ENCODE measurements around the gene EVI2B. TPM values are rescaled to one million over a fixed set of nuclear protein-coding genes. Genes with fewer than 3 reads are reported as not detected.
"Not testable (repeated sequence)": the region's sequence is repeated elsewhere in the genome, so short reads cannot be mapped to it uniquely, and the experiment has no call there.

Gene EVI2B
- total RNA-seq (10 to 100 TPM; 12.7 to 16.9 TPM), polyA plus RNA-seq (10 to 100 TPM in 1 of 2 donors, 1 to 10 TPM in 1; 1.7 to 29.9 TPM)
- long read RNA-seq, donor 1, transcript EVI2B-201 (2 exons, 1,999 nt), result major isoform, 5 of 6 reads
- long read RNA-seq, donor 1, partial matches to known transcripts, result 0 of 6 reads
- long read RNA-seq, donor 1, other reads (novel, unspliced or antisense), result 1 of 6 reads
- long read RNA-seq, donor 2, partial matches to known transcripts, result 0 of 2 reads
- long read RNA-seq, donor 2, other reads (novel, unspliced or antisense), result 0 of 2 reads

DNA sequence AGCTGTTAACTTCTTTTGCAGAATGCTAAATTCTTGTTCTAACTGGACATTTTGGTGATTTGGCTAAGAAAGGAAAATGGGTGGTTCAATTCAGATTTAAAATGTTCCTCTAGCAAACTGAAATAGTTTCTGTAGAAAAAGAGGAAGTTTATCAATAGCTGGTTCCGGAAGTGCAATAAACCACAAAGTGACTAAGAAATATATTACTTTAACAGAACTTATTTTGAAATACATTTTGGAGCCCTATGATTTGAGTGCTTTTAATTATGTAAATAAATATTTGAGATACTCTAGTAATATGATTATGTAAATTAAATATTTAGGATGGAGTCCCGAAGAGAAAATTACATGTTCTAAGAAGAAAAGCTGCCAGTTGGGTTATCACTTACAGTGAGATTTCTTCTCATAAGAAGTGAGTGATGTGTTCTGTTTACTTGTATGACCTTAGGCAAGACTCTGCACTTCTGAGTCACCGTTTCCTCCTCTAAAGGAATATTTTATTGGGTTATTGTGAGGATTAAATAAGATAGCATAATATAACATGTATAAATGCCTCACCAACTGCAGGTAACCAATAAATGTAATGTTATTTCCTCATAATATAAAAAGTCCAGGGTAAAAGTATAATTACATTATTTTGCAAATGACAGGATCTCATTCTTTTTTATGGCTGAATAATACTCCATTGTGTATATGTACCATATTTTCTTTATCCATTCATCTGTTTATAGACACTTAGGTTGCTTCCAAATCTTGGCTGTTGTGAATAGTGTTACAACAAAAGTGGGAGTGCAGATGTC is at the start of gene EVI2B:
TSS of gene EVI2B (minus strand) at position 73 of the 800 bp plus-strand sequence. CDS start 8,445 bp downstream, outside the sequence.
- ATAC-seq (ENCODE audit: low FRiP score), result no peak
- no peaks in the 10 kb centered on the region for H3K4me1 ChIP-seq (ENCODE audit: control insufficient read depth in 1 of 2, insufficient read depth in 2 of 2, low read length in 2 of 2)
- no peak within 1 kb of the TSS for H3K4me3 ChIP-seq (ENCODE audit: low read length in 2 of 2)

DNA sequence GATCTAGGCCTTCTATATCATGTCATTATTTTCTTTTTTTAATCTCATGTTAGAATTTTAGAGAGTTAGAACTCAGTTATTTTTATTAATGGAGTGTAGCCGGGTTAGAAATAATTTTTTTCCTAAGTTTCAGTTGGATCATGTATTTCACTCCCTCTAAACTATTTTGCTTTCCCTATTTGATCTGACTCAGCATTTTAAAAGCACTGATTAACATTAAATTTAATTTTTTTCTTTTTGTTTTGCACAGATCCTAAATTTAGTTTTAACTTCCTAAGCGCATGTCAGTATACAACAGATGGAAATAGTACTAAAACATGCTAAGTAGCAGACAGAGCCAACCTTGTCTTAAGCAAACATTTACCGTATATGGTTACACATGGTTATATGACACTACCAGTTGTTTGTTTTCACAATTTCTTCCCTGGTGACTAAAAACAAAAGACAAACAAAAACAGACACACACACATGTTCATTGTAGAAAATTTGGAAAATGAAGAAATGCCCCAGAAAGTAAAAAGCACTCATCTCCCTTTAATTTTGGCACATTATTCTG is 44.1 kb upstream of the EVI2B start:
- Histone ChIP-seq H3K4me3 (ENCODE audit: low read length in 2 of 2) (no peak overlapping the region), H3K36me3 (ENCODE audit: control insufficient read depth in 1 of 2, insufficient read depth in 2 of 2, low read length in 1 of 2) (peaks cover 0 to 2% of the 10 kb centered on the region in 2 donors), H3K4me1 (ENCODE audit: control insufficient read depth in 1 of 2, insufficient read depth in 2 of 2, low read length in 2 of 2) (no peaks in the 10 kb centered on the region), H3K27ac (ENCODE audit: low read depth in 1 of 2, low read length in 2 of 2) (no peak overlapping the region), H3K27me3 (ENCODE audit: control insufficient read depth in 1 of 2, insufficient read depth in 2 of 2, low read length in 1 of 2) (no peaks in the 10 kb centered on the region), H3K9me3 (ENCODE audit: control insufficient read depth, low read length) (no peaks in the 10 kb centered on the region)
- DNase-seq (no peak), ATAC-seq (ENCODE audit: low FRiP score) (no peak)
- intact Hi-C loops (cut with DNase I), result no loop called here
- 68 to 69% methylated on average over 3 of the region's 3 CpGs for WGBS, 2 donors

More for the DNA sequence above, at the start of gene EVI2B:
- Histone ChIP-seq H3K9me3 (ENCODE audit: control insufficient read depth, low read length) (no peaks in the 10 kb centered on the region), H3K36me3 (ENCODE audit: control insufficient read depth in 1 of 2, insufficient read depth in 2 of 2, low read length in 1 of 2) (no peaks in the 10 kb centered on the region), H3K27me3 (ENCODE audit: control insufficient read depth in 1 of 2, insufficient read depth in 2 of 2, low read length in 1 of 2) (no peaks in the 10 kb centered on the region), H3K27ac (ENCODE audit: low read depth in 1 of 2, low read length in 2 of 2) (no peak within 1 kb of the TSS)
- 86 to 90% methylated on average over 3 of the region's 3 CpGs for WGBS, 2 donors
- DNase-seq, result no peak
- intact Hi-C loops (cut with DNase I), result no loop called here

GRCh38 chr17:31357091-31357490 is 43.2 kb upstream of the EVI2B start:
- Histone ChIP-seq H3K9me3 (ENCODE audit: control insufficient read depth, low read length) (no peaks in the 10 kb centered on the region), H3K4me3 (ENCODE audit: low read length in 2 of 2) (no peak overlapping the region), H3K27ac (ENCODE audit: low read depth in 1 of 2, low read length in 2 of 2) (no peak overlapping the region), H3K27me3 (ENCODE audit: control insufficient read depth in 1 of 2, insufficient read depth in 2 of 2, low read length in 1 of 2) (no peaks in the 10 kb centered on the region), H3K4me1 (ENCODE audit: control insufficient read depth in 1 of 2, insufficient read depth in 2 of 2, low read length in 2 of 2) (no peaks in the 10 kb centered on the region), H3K36me3 (ENCODE audit: control insufficient read depth in 1 of 2, insufficient read depth in 2 of 2, low read length in 1 of 2) (peaks cover 0 to 2% of the 10 kb centered on the region in 2 donors)
- ATAC-seq (ENCODE audit: low FRiP score) (no peak), DNase-seq (no peak)
- 86 to 87% methylated on average over 2 of the region's 2 CpGs for WGBS, 2 donors
- intact Hi-C loops (cut with DNase I), result no loop called here

GRCh38 chr17:31355935-31356334 is 42.1 kb upstream of the EVI2B start:
- DNase-seq (no peak), ATAC-seq (ENCODE audit: low FRiP score) (no peak)
- 63 to 67% methylated on average over 1 of the region's 1 CpG for WGBS, 2 donors
- intact Hi-C loops (cut with DNase I), result no loop called here
- Histone ChIP-seq H3K9me3 (ENCODE audit: control insufficient read depth, low read length) (no peaks in the 10 kb centered on the region), H3K27ac (ENCODE audit: low read depth in 1 of 2, low read length in 2 of 2) (no peak overlapping the region), H3K27me3 (ENCODE audit: control insufficient read depth in 1 of 2, insufficient read depth in 2 of 2, low read length in 1 of 2) (no peaks in the 10 kb centered on the region), H3K4me3 (ENCODE audit: low read length in 2 of 2) (no peak overlapping the region), H3K4me1 (ENCODE audit: control insufficient read depth in 1 of 2, insufficient read depth in 2 of 2, low read length in 2 of 2) (no peaks in the 10 kb centered on the region), H3K36me3 (ENCODE audit: control insufficient read depth in 1 of 2, insufficient read depth in 2 of 2, low read length in 1 of 2) (peaks cover 0 to 2% of the 10 kb centered on the region in 2 donors)

GRCh38 chr17:31349454-31349853 is 35.6 kb upstream of the EVI2B start:
- intact Hi-C loops (cut with DNase I), result no loop called here
- Histone ChIP-seq H3K4me3 (ENCODE audit: low read length in 2 of 2) (no peak overlapping the region), H3K4me1 (ENCODE audit: control insufficient read depth in 1 of 2, insufficient read depth in 2 of 2, low read length in 2 of 2) (no peaks in the 10 kb centered on the region), H3K27me3 (ENCODE audit: control insufficient read depth in 1 of 2, insufficient read depth in 2 of 2, low read length in 1 of 2) (no peaks in the 10 kb centered on the region), H3K9me3 (ENCODE audit: control insufficient read depth, low read length) (no peaks in the 10 kb centered on the region), H3K27ac (ENCODE audit: low read depth in 1 of 2, low read length in 2 of 2) (no peak overlapping the region), H3K36me3 (ENCODE audit: control insufficient read depth in 1 of 2, insufficient read depth in 2 of 2, low read length in 1 of 2) (peaks cover 0 to 4% of the 10 kb centered on the region in 2 donors)
- no peak for ATAC-seq (ENCODE audit: low FRiP score)
- DNase-seq, result no peak

DNA sequence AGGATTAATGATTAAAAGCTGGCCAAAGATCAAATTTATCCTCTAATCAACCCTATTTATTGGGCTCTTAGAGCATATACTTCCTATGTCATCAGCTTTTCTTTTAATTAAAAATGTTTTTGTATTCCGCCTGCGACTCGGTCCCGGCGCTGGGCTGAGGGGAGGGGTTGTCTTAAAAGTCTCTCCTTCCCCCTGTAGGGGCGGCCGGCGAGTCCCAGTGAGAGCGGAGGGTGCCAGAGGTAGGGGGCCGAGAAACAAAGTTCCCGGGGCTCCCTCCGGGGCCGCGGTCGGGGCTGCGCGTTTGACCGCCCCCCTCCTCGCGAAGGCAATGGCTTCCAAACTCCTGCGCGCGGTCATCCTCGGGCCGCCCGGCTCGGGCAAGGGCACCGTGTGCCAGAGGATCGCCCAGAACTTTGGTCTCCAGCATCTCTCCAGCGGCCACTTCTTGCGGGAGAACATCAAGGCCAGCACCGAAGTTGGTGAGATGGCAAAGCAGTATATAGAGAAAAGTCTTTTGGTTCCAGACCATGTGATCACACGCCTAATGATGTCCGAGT is 31.4 kb upstream of the EVI2B start:
- H3K4me1 ChIP-seq (ENCODE audit: control insufficient read depth in 1 of 2, insufficient read depth in 2 of 2, low read length in 2 of 2); H3K4me3 ChIP-seq (ENCODE audit: low read length in 2 of 2); H3K27ac ChIP-seq (ENCODE audit: low read depth in 1 of 2, low read length in 2 of 2); ATAC-seq (ENCODE audit: low FRiP score); DNase-seq; H3K9me3 ChIP-seq (ENCODE audit: control insufficient read depth, low read length); intact Hi-C loops (cut with DNase I); H3K27me3 ChIP-seq (ENCODE audit: control insufficient read depth in 1 of 2, insufficient read depth in 2 of 2, low read length in 1 of 2); H3K36me3 ChIP-seq (ENCODE audit: control insufficient read depth in 1 of 2, insufficient read depth in 2 of 2, low read length in 1 of 2): not testable (repeated sequence)
- WGBS, 2 donors, result 92 to 93% methylated on average over 21 of the region's 34 CpGs

GRCh38 chr17:31339906-31340661 is 26.2 kb upstream of the EVI2B start:
- ATAC-seq (ENCODE audit: low FRiP score) (no peak), DNase-seq (no peak)
- Histone ChIP-seq H3K4me3 (ENCODE audit: low read length in 2 of 2) (no peak overlapping the region), H3K36me3 (ENCODE audit: control insufficient read depth in 1 of 2, insufficient read depth in 2 of 2, low read length in 1 of 2) (peaks cover 4 to 5% of the 10 kb centered on the region in 2 donors), H3K4me1 (ENCODE audit: control insufficient read depth in 1 of 2, insufficient read depth in 2 of 2, low read length in 2 of 2) (no peaks in the 10 kb centered on the region), H3K9me3 (ENCODE audit: control insufficient read depth, low read length) (no peaks in the 10 kb centered on the region), H3K27me3 (ENCODE audit: control insufficient read depth in 1 of 2, insufficient read depth in 2 of 2, low read length in 1 of 2) (no peaks in the 10 kb centered on the region), H3K27ac (ENCODE audit: low read depth in 1 of 2, low read length in 2 of 2) (no peak overlapping the region)
- 69 to 81% methylated on average over 6 of the region's 6 CpGs for WGBS, 2 donors
- intact Hi-C loops (cut with DNase I), result no loop called here

DNA sequence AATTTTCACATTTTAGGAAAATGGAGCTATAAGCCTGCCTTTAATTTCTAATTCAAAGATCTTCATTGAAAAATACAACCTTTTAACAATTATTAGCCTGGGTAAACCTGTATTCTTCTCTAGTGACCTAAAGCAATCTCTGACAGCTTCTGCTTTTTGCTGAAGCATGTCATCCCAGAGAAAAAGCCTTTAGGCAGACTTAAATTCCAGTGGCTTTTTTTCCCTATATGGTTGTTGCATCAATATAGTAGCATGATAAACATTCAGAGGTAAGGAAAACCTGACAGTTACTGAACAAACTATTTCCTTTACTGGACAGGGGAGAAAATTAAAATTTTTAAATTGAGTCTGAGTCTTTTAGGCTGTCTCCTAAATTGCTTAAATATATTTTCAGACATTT is 15.4 kb upstream of the EVI2B start:
- no peak for ATAC-seq (ENCODE audit: low FRiP score)
- H3K4me1 ChIP-seq (ENCODE audit: control insufficient read depth in 1 of 2, insufficient read depth in 2 of 2, low read length in 2 of 2), result no peaks in the 10 kb centered on the region
- H3K27me3 ChIP-seq (ENCODE audit: control insufficient read depth in 1 of 2, insufficient read depth in 2 of 2, low read length in 1 of 2), result no peaks in the 10 kb centered on the region
- intact Hi-C loops (cut with DNase I), result no loop called here
- H3K36me3 ChIP-seq (ENCODE audit: control insufficient read depth in 1 of 2, insufficient read depth in 2 of 2, low read length in 1 of 2), result peaks cover 0 to 4% of the 10 kb centered on the region in 2 donors
- no peak overlapping the region for H3K4me3 ChIP-seq (ENCODE audit: low read length in 2 of 2)
- DNase-seq, result no peak
- no peaks in the 10 kb centered on the region for H3K9me3 ChIP-seq (ENCODE audit: control insufficient read depth, low read length)
- no peak overlapping the region for H3K27ac ChIP-seq (ENCODE audit: low read depth in 1 of 2, low read length in 2 of 2)
